Nephron (organoid): ENCODE data around the gene PIP.
"Not testable (repeated sequence)": the region's sequence is repeated elsewhere in the genome, so short reads cannot be mapped to it uniquely, and the experiment has no call there.

Source experiments
- H3K27ac Mint-ChIP-seq, 3 experiments: 2 replicates each; pipeline ENCODE4 v1.8.0; 2020; ENCODE audit warnings: mixed read lengths in 3 of 3, mild to moderate bottlenecking in 2 of 3, moderate library complexity in 1 of 3
- H3K27me3 Mint-ChIP-seq: 2 replicates; pipeline ENCODE4 v1.8.0; 2021; ENCODE audit warnings: low read depth, mild to moderate bottlenecking, moderate library complexity, mixed read lengths
- H3K36me3 Mint-ChIP-seq: 2 replicates; pipeline ENCODE4 v1.8.0; 2020; ENCODE audit warnings: low read depth, mixed read lengths
- H3K4me1 Mint-ChIP-seq: 2 replicates; pipeline ENCODE4 v1.8.0; 2020; ENCODE audit warnings: mixed read lengths
- H3K4me3 Mint-ChIP-seq, 3 experiments: 2 replicates each; pipeline ENCODE4 v1.8.0; 2020; ENCODE audit warnings: mild to moderate bottlenecking in 3 of 3, mixed read lengths in 3 of 3, moderate library complexity in 2 of 3
- H3K9me3 Mint-ChIP-seq: 2 replicates; pipeline ENCODE4 v1.8.0; 2020; ENCODE audit warnings: mixed read lengths
- TF ChIP-seq, protein P1 (sequence below), 3 experiments: fragments of 200-600 bp; sonication (generic); IDR thresholded peaks; one replicate each; pipeline ENCODE4 v1.5.0; 2021; ENCODE audit warnings: antibody characterized with exemption in 3 of 3; ENCODE audit not compliant: unreplicated experiment in 3 of 3

The PIP gene

DNA sequence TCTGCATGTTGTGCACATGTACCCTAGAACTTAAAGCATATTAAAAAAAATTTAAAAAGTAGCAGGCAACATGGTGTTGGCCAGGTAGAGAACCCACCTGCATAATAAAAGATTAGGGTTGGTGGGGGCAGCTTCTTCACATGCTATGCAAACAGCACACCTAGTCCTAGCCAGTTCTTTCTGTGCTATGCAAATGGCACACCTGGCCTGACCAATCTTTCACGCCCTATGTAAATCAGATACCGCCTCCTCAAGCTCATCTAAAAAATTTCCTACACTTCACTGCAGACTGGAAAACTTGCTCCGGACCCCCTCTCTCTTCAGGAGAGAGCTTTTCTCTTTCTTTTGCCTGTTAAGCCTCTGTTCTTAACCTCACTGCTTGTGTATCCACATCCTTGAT is 14.5 kb upstream of the PIP start:
- no peaks in the 10 kb centered on the region for H3K27me3 Mint-ChIP-seq
- no peaks in the 10 kb centered on the region for H3K36me3 Mint-ChIP-seq
- H3K27ac Mint-ChIP-seq: no peak overlapping the region
- H3K4me1 Mint-ChIP-seq: no peaks in the 10 kb centered on the region
- TF ChIP-seq, protein P1, sequence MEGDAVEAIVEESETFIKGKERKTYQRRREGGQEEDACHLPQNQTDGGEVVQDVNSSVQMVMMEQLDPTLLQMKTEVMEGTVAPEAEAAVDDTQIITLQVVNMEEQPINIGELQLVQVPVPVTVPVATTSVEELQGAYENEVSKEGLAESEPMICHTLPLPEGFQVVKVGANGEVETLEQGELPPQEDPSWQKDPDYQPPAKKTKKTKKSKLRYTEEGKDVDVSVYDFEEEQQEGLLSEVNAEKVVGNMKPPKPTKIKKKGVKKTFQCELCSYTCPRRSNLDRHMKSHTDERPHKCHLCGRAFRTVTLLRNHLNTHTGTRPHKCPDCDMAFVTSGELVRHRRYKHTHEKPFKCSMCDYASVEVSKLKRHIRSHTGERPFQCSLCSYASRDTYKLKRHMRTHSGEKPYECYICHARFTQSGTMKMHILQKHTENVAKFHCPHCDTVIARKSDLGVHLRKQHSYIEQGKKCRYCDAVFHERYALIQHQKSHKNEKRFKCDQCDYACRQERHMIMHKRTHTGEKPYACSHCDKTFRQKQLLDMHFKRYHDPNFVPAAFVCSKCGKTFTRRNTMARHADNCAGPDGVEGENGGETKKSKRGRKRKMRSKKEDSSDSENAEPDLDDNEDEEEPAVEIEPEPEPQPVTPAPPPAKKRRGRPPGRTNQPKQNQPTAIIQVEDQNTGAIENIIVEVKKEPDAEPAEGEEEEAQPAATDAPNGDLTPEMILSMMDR (IDR thresholded peaks at IDR 0.05; ENCODE audit: unreplicated experiment in 3 of 3): no peak
- H3K9me3 Mint-ChIP-seq: peaks cover 20% of the 10 kb centered on the region
- H3K4me3 Mint-ChIP-seq: no peak overlapping the region

DNA sequence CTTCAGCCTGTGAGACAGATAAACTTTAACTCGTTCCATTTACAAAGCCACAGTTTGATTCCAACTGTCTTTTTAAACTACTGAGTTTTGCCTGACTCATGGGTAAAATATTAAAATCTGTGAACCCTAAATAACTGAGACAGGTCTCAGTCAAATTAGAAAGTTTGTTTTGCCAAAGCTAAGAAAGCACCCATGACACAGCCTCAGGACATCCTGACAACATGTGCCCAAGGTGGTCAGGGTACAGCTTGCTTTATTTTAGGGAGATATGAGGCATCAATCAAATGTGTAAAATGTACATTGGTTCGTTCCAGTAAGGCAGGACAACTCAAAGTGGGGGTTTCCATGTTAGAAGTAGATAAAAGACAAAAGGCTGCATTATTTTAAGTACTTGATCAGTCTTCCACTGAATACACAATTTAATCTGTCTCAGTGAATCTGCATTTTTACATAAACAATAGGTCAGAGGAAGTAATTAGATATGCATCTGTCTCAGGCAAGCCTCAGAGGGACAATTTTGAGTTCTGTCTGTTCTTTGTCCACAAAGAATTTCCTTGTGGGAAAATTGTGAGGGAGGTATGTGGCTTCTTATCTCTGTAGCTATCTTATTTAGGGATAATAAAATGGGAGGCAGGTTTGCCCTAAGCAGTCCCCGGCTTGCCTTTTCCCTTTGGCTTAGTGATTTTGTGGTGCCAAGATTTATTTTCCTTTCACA is 11.0 kb upstream of the PIP start:
- Mint-ChIP-seq H3K4me3 (no peak overlapping the region), H3K27ac (no peak overlapping the region), H3K27me3 (peaks cover 3% of the 10 kb centered on the region), H3K9me3 (peaks cover 14% of the 10 kb centered on the region), H3K4me1 (no peaks in the 10 kb centered on the region), H3K36me3 (no peaks in the 10 kb centered on the region)
- TF ChIP-seq, protein P1 (IDR thresholded peaks at IDR 0.05; ENCODE audit: unreplicated experiment in 3 of 3): no peak

GRCh38 chr7:143123326-143123725 is 8.6 kb upstream of the PIP start:
- not testable (repeated sequence) for H3K4me1 Mint-ChIP-seq, H3K27ac Mint-ChIP-seq, H3K36me3 Mint-ChIP-seq, H3K4me3 Mint-ChIP-seq, H3K27me3 Mint-ChIP-seq
- H3K9me3 Mint-ChIP-seq: peaks cover 12% of the 10 kb centered on the region

GRCh38 chr7:143126146-143126545 is 5.7 kb upstream of the PIP start:
- Mint-ChIP-seq H3K27me3 (peaks cover 3% of the 10 kb centered on the region), H3K9me3 (peaks cover 12% of the 10 kb centered on the region), H3K4me3 (no peak overlapping the region), H3K27ac (no peak overlapping the region), H3K4me1 (no peaks in the 10 kb centered on the region), H3K36me3 (no peaks in the 10 kb centered on the region)
- TF ChIP-seq, protein P1 (IDR thresholded peaks at IDR 0.05; ENCODE audit: unreplicated experiment in 3 of 3): no peak

- peaks cover 4% of the 10 kb centered on the region for H3K9me3 Mint-ChIP-seq
- H3K27me3 Mint-ChIP-seq: peaks cover 4% of the 10 kb centered on the region
- no peak overlapping the region for H3K27ac Mint-ChIP-seq
- no peak overlapping the region for H3K4me3 Mint-ChIP-seq
- TF ChIP-seq, protein P1 (IDR thresholded peaks at IDR 0.05; ENCODE audit: unreplicated experiment in 3 of 3): no peak
- no peaks in the 10 kb centered on the region for H3K36me3 Mint-ChIP-seq
- no peaks in the 10 kb centered on the region for H3K4me1 Mint-ChIP-seq
These were observed 2.8 kb upstream of the PIP start for GRCh38 chr7:143129051-143129450.

- Mint-ChIP-seq H3K9me3 (peaks cover 4% of the 10 kb centered on the region), H3K4me3 (no peak overlapping the region), H3K27ac (no peak overlapping the region), H3K27me3 (peaks cover 4% of the 10 kb centered on the region), H3K4me1 (no peaks in the 10 kb centered on the region), H3K36me3 (no peaks in the 10 kb centered on the region)
- TF ChIP-seq, protein P1 (IDR thresholded peaks at IDR 0.05; ENCODE audit: unreplicated experiment in 3 of 3): no peak
These were observed 2.4 kb upstream of the PIP start for GRCh38 chr7:143129477-143129876.
